PC-3 (cell line): ENCODE results near the gene SERGEF.

Source experiments
- EZH2 ChIP-seq: fragments of 300-600 bp; sonication (generic); IDR thresholded peaks from one replicate; pipeline ENCODE4 v1.6.1; 2017; ENCODE audit warnings: antibody characterized with exemption, mild to moderate bottlenecking, low read length; ENCODE audit not compliant: unreplicated experiment
- EZH2phosphoT487 ChIP-seq: fragments of 300-600 bp; sonication (generic); IDR thresholded peaks from 2 replicates; pipeline ENCODE4 v1.6.1; 2018; ENCODE audit warnings: mild to moderate bottlenecking, antibody characterized with exemption, low read length, borderline replicate concordance
- TF ChIP-seq, protein P1 (sequence below): fragments of 300-600 bp; sonication (generic); conservative IDR thresholded peaks from 2 replicates; pipeline ENCODE4 v1.5.1; 2017; ENCODE audit warnings: antibody characterized with exemption, low read depth, mild to moderate bottlenecking, low read length

DNA sequence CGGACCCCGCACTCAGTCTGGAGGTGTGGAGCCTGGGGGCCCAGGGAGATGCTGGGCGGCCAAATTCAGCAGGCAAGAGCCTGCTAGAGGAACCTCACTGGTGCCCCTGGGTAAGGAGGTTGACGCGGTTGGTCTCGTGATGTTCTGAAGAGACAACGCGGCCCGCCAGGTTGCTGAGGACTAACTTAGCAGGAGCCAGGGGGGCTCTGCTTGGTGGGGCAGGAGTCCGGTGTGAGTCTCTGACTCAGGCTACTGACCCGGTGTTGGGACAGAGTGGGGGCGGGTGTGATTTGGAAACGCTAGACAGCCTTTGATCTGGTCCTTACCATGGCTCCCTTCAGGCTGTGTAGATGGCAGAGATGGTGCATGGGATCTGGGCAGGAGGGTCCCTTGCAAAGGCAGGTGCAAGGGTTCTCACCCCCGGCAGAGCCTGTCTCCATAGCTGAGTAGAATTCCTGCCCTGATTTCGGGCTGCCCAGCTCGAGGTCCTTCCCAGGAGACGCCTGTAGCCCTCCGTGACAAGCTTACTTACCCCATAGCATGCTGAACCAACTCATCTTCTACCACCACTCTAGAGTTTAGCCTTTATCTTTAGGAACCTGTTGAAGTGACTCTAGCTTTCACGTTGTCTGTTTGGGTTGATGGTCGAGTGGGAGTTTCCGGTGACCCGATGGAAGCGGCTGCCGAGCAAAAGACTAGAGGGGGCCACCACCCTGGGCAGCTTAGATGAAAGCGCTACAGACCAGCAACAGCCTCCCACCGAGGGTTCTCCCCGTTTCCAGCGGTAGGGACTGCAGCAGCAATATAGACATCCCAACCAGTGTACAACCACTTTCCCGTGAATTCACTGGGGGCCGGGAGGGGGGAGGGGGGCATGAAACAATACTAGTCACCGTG, 239.9 kb downstream of the SERGEF start:
- TF ChIP-seq EZH2 (no peak), EZH2phosphoT487 (no peak)
- TF ChIP-seq, protein P1, sequence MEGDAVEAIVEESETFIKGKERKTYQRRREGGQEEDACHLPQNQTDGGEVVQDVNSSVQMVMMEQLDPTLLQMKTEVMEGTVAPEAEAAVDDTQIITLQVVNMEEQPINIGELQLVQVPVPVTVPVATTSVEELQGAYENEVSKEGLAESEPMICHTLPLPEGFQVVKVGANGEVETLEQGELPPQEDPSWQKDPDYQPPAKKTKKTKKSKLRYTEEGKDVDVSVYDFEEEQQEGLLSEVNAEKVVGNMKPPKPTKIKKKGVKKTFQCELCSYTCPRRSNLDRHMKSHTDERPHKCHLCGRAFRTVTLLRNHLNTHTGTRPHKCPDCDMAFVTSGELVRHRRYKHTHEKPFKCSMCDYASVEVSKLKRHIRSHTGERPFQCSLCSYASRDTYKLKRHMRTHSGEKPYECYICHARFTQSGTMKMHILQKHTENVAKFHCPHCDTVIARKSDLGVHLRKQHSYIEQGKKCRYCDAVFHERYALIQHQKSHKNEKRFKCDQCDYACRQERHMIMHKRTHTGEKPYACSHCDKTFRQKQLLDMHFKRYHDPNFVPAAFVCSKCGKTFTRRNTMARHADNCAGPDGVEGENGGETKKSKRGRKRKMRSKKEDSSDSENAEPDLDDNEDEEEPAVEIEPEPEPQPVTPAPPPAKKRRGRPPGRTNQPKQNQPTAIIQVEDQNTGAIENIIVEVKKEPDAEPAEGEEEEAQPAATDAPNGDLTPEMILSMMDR, result no peak
